NCI-H1105 (cell line): ENCODE data around the gene OGFR.

Experiments
- DNase-seq: peaks from one replicate; lab custom pipeline; 2025; lab: John Stamatoyannopoulos, UW

Gene OGFR

GRCh38 chr20:62804627-62805154, at the start of gene OGFR:
OGFR (plus strand) TSS chr20:62804835; CDS start chr20:62804860, 25 bp downstream.
- DNase-seq, result peak; percentile 35

DNA sequence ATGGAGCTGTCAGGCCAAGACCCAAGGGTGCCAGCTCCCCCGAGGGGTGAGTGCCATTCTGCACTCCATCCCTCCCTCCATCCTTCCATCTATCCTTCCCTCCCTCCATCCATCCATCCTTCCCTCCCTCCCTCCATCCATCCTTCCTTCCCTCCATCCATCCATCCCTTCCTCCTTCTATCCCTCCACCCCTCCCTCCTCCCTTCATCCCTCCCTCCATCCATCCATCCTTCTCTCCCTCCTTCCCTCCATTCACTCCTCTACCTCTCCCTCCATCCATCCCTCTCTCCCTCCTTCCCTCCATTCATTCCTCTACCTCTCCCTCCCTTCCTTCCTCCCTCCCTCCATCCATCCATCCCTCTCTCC, 49.7 kb upstream of the OGFR start:
- no peak for DNase-seq

DNA sequence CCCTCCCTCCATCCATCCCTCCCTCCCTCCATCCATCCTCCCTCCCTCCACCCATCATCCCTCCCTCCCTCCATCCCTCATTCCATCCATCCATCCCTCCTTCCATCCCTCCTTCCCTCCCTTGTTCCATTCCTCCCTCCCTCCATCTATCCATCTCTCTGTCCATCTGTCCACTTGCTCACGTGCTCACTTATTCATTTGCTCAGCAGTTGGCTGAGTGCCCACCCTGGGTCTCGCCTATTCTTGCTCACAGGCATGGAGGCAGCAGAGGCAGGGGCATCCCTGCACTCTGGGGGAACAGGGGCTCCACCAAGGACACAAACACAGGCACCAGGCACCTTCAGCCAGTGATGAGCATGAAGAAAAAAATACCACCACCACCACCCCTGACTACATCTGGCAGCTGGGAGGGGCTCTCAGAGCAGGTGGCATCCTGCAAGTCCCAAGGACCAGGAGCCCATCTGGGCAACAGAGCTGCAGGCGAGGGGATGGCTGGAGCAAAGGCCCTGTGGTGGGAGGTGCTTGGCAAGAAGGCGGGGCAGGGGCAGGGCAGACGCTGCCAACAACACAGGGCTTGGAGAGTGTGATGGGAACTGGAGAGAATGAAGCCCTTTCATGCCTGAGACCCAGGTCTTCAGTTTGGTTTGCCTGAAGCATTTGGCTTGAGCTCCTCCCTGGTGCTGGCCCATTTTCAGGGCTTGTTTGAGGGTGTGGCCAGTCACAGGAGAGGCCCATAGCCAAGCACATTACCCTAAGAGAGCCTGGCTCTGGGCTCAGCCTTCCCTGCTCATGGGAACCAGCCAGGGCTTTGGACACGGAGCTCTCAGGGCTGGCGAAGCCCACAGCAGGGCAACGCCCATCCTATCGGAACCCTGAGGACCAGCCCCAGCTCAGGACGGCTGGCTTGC, 48.6 kb upstream of the OGFR start:
- DNase-seq, result no peak

DNA sequence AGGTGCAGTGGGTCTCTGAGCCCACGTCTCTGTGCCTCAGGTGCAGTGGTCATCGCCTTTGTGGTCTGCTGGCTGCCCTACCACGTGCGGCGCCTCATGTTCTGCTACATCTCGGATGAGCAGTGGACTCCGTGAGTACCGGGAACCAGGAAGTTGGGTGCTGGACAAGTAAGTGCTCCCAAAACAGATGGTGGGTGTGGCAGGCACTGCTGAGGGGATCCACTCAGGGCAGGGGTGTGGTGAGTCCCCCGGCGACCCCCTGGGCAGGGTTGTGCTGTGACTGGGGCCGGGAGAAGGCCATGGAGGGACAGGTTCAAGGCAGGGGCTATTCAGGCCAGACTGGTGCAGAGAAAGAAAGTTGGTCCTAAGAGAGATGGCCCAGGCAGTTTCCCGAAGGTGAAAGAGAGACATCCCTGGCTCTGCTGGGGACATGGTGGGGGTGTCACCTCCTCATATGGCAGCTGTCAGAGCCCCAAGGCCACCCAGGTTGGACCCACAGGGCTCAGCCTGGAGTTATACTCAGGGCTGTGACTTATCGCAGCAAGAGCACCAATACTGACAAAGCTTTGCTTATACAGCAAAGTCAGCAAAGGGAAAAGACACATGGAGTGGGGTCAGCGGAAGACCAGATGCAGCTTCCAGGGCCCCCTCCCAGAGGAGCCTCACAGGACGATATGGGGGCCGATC, 46.3 kb upstream of the OGFR start:
- no peak for DNase-seq

DNA sequence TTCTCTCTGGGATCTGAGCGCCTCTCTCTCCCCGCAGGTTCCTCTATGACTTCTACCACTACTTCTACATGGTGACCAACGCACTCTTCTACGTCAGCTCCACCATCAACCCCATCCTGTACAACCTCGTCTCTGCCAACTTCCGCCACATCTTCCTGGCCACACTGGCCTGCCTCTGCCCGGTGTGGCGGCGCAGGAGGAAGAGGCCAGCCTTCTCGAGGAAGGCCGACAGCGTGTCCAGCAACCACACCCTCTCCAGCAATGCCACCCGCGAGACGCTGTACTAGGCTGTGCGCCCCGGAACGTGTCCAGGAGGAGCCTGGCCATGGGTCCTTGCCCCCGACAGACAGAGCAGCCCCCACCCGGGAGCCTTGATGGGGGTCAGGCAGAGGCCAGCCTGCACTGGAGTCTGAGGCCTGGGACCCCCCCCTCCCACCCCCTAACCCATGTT, 44.6 kb upstream of the OGFR start:
- DNase-seq, result no peak

DNA sequence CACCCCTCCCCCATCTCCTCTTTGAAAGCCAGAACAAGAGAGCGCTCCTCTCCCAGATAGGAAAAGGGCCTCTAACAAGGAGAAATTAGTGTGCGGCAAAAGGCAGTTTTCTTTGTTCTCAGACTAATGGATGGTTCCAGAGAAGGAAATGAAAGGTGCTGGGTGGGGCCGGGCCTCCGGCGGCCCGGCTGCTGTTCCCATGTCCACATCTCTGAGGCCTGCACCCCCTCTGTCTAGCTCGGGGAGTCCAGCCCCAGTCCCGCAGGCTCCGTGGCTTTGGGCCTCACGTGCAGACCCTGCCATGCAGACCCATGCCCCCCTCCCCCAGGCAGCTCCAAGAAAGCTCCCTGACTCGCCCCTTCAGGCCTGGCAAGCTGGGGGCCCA, 44.2 kb upstream of the OGFR start:
- no peak for DNase-seq

GRCh38 chr20:62760856-62761758, 43.5 kb upstream of the OGFR start:
- no peak for DNase-seq

GRCh38 chr20:62761759-62762131, 42.9 kb upstream of the OGFR start:
- no peak for DNase-seq

DNA sequence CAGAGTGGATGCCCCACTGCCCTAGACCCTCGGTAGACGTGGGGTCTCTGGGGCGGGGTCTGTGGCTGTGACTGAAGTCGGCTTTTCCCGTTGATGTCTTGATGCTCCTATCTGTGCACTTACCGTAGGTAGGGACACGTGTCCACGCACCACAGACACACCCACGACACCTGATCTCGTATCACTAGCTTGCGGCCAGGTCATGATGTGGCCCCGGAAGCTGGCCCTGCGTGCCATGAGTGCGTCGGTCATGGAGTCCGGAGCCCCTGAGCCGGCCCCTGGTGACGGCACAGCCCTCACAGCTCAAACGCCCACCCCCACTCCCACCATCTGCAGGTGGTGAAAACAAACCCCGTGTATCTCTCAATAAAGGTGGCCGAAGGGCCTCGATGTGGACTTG, 42.3 kb upstream of the OGFR start:
- DNase-seq, result no peak

DNA sequence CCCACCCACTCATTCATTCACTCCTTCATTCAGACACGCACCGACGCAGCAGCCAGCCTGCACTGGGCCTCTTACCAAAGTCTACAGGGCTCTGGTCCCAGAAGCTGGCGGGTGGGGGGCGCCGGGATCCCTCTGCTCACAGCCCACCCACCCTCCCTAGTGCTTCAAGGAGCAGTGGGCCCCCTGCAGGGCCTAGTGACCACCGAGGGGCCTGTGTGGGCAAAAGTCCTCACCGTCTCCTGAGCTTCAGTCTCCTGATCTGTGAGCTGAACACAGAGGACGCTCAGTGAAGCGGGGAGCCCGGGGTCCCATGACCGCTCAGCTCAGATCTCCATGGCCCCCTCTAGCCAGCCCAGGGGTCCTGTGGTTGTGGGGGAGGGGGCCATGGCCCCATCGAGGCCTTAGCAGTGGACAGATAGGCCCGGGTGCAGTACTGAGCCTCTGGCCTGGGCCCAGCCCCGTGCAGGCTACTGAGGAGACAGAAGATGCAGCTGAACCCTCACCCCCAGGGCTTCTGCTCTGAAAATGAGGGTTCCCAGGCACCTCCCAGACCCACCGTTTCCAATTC, 41.8 kb upstream of the OGFR start:
- DNase-seq, result no peak

- DNase-seq, result no peak
Measured at GRCh38 chr20:62763404-62763803, 41.2 kb upstream of the OGFR start.

DNA sequence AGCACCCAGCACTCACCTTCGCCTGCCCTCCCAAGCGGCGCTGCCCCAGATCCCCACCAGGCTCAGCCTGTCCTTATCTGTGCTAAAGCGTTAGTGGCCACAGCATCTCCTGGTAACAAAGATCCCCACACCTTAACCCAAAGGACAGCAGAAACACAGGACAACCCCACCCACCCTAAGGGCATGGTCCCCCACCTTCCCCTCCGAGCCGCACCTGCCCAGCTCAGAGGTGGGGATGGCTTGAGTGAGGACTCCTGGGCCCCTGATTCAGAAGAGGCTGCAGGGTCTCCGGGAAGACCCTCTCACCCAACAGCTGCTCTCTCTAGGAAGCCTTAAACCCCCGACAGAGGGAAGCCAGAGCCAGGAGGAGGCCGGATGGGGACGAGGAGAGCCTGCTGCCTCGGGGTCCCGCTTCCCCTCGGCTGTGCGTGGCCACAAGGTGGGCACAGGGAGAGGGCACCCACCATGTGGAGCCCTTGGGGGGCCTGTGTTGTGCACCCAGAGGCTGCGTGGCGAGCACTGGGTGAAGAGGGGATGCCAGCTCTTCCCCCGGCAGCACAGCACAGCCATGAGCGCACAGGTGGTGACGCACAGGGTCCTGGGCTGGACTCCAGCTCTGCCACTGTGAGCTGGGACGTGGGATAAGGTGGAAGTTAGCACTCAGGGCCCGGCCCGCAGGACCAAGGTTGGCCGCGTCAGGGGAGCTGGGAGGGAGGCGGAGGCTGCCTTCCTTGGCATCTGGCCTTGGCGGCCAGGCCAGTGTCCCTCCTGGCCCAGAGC, 40.3 kb upstream of the OGFR start:
- no peak for DNase-seq

GRCh38 chr20:62765021-62765420, 39.6 kb upstream of the OGFR start:
- no peak for DNase-seq

DNA sequence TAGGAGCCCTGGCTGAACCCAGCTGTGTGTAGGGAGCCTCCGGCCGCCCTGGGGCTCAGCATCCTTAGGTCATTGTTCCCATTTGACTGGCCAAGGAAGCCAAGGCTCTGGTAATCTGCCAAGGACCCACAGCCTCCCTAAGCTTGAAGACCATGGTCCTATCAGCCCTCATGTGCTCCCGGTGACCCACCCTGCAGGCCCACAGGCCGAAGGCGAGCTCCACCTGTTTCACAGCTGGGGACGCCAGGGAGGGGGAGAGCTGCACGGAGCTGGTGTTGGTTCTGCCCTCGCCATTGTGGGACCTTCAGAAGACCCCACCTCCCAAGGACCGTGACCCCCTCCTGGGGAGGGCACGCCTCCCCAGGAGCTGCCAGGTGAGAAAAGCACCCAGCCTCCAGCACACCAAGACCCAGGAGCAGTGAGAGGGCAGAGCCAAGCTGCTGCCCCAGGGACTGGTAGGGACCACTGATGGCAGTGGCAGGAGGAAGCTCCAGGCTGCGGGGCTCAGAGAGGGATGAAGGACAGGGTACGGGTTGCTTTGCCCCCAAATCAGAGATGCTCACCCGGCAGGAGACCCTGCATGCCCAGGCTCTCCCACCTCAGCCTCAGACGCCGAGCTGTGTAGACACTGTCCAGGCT, 39.1 kb upstream of the OGFR start:
- DNase-seq, result no peak

DNA sequence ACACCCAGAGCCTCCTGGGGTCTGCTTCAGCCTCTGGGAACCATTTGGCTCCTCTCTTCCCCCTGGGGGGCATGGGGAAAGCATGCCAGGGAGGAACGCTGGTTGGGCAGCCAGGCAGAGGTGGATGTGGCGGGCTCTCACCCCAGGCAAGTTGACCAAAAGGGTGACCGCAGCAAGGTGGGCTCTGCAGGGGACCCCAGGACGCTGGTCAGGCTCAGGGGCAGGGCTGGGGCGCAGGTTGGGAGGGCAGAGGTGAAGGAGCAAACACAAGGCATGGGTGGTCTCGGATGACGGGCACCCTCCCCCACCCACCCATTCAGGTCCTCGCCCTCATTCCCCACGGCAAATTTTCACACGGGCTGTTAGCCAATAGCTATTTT, 38.6 kb upstream of the OGFR start:
- no peak for DNase-seq

GRCh38 chr20:62766716-62767115, 37.9 kb upstream of the OGFR start:
- no peak for DNase-seq

DNA sequence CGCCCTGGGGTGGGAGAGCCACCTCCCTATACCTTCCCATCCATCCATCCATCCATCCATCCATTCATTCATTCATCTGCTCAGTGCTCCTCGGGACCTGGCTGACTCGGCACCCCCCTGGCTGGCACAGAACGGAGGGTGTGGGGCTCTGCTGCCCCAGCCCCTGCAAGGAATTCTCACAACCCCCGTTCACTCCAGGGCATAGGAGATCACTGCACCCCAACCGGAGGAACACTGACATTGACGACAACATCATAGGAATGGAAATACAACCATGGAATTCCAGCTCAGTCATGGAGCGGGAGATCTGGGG, 36.4 kb upstream of the OGFR start:
- no peak for DNase-seq

DNA sequence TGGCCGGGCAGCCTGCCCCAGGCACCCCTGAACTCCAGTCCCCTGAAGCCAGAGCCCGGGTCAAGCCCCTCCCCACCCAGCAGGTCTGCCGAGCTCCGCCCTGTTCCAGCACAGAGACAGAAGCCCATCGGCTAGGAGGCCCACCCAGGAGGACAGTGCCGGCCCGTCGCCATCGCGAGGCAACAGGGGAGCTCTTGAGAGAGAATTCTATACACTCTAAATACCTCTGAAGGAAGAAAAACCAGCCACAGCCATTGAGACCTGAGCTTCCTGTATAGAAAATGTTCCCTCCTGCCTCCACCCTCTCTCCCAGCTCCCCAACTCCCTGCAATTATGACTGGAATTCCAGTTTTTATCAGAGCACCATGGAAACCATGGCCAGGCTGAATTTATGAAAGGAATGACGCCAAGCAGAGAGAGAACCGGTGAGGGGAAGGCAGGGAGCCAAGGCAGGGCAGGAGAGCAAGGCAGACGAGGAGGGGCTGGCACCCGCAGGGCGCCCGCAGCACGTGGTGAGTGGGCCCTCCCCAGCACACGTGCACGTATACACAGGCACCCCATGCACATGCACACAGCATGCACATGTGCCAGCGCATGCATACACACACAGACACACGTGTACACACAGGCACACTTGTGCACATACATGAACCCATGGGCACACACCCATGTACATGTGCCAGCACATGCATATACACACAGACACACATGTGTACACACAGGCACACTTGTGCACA, 35.9 kb upstream of the OGFR start:
- DNase-seq, result no peak

- no peak for DNase-seq
Measured at GRCh38 chr20:62769346-62770071, 35.1 kb upstream of the OGFR start.
